ENCODE results near the gene ARX.

ARX gene

DNA sequence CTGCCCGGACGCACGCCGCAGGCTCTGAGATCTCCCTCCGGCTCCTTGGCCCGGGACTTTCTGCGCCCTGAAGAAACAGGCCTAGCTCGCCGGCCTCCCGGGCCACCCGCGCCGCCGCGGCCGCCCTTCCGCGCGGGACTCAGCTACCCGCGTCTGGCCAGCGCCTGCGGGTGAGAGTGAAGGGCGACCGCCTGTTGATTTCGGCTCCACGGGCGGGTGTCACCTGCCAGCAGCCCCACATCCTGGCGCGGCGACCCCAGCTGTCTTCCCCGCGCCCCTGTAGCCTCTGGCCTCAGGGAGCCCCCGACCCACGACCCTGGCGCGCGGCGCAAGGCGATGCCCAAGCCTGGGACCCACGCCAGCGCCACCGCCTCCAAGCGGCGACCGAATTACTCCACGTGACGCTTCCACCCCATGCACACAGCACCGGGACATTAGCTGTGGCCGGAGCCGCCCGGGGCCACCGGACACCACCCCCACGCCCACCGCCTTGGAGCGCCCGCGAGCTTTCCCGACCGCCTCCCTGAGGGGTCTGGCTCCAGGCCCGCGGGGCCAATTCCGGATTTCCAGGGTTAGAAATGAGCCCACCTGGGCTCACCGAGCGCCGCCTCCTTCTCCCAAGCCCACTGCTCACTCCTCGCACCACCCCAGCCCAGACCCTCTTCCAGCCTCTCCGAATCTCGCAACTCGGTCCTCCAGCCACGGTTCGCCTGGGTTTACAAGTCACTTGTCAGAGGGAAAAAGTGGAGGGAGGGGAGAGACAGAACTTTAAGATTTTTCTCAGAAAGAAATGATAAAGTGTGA, 10.2 kb downstream of the ARX start:
- peaks cover 99% of the 10 kb centered on the region for H3K27me3 ChIP-seq
- H3K4me1 ChIP-seq (ENCODE audit: control insufficient read depth in 1 of 2, insufficient read depth in 1 of 2, low read depth in 1 of 2, low read length in 1 of 2), result no peaks in the 10 kb centered on the region
- no peaks in the 10 kb centered on the region for H3K9me3 ChIP-seq
- no peak overlapping the region for H3K4me3 ChIP-seq (ENCODE audit: low read depth in 1 of 2, low read length in 1 of 2)
- H3K27ac ChIP-seq, result no peak overlapping the region
- H3K36me3 ChIP-seq, result no peaks in the 10 kb centered on the region
- TF ChIP-seq, protein P1, sequence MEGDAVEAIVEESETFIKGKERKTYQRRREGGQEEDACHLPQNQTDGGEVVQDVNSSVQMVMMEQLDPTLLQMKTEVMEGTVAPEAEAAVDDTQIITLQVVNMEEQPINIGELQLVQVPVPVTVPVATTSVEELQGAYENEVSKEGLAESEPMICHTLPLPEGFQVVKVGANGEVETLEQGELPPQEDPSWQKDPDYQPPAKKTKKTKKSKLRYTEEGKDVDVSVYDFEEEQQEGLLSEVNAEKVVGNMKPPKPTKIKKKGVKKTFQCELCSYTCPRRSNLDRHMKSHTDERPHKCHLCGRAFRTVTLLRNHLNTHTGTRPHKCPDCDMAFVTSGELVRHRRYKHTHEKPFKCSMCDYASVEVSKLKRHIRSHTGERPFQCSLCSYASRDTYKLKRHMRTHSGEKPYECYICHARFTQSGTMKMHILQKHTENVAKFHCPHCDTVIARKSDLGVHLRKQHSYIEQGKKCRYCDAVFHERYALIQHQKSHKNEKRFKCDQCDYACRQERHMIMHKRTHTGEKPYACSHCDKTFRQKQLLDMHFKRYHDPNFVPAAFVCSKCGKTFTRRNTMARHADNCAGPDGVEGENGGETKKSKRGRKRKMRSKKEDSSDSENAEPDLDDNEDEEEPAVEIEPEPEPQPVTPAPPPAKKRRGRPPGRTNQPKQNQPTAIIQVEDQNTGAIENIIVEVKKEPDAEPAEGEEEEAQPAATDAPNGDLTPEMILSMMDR (IDR thresholded peaks at IDR 0.05), result no peak

DNA sequence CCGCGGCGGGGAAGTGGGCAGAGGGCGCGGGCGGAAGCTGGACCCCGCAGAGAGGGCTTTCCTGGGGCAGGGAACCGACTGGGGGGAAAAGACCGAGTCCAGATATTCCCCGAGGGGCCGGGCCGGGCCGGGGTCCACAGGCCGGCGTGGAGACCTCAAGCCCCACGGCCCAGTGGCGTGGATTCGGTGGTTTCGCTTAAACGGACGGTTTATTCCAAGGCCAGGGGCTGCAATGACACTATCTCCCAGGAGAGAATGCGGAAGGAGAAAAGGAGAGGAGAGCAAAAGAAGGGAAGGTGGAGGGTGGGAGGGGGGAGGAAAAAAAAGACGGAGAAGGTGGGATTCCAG, 10.8 kb downstream of the ARX start:
- Histone ChIP-seq H3K27me3 (peaks cover 93% of the 10 kb centered on the region), H3K4me1 (ENCODE audit: control insufficient read depth in 1 of 2, insufficient read depth in 1 of 2, low read depth in 1 of 2, low read length in 1 of 2) (no peaks in the 10 kb centered on the region), H3K36me3 (no peaks in the 10 kb centered on the region), H3K9me3 (no peaks in the 10 kb centered on the region), H3K27ac (no peak overlapping the region), H3K4me3 (ENCODE audit: low read depth in 1 of 2, low read length in 1 of 2) (no peak overlapping the region)
- TF ChIP-seq, protein P1 (IDR thresholded peaks at IDR 0.05), result no peak

DNA sequence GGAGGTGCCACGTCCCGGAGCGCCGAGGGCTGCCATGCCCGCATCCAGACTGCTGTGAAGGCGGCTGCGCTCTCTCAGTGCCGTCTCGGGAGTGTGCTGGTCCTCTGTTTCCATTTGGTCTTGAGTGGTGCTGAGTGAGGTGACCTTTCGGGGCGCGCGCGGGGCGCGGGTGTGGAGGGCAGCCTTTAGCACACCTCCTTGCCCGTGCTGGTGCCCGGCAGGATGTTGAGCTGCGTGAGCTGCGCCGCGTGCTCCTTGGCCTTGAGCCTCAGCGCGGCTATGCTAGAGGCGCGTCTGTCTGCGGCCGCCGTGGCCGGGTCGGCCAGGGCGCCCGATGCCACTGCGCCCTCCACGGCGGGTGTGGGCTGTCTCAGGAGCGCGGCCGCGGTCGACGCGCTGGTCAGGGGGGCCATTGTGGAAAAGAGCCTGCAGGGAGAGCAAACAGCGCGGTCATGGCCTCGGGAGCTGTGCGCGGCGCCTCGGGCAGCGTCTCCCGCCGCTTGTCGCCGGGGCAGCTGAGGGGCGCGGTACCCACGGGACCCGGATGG, 11.2 kb downstream of the ARX start:
- no peaks in the 10 kb centered on the region for H3K4me1 ChIP-seq (ENCODE audit: control insufficient read depth in 1 of 2, insufficient read depth in 1 of 2, low read depth in 1 of 2, low read length in 1 of 2)
- H3K4me3 ChIP-seq (ENCODE audit: low read depth in 1 of 2, low read length in 1 of 2), result no peak overlapping the region
- H3K36me3 ChIP-seq, result no peaks in the 10 kb centered on the region
- no peak overlapping the region for H3K27ac ChIP-seq
- peaks cover 89% of the 10 kb centered on the region for H3K27me3 ChIP-seq
- H3K9me3 ChIP-seq, result no peaks in the 10 kb centered on the region
- TF ChIP-seq, protein P1 (IDR thresholded peaks at IDR 0.05), result no peak

DNA sequence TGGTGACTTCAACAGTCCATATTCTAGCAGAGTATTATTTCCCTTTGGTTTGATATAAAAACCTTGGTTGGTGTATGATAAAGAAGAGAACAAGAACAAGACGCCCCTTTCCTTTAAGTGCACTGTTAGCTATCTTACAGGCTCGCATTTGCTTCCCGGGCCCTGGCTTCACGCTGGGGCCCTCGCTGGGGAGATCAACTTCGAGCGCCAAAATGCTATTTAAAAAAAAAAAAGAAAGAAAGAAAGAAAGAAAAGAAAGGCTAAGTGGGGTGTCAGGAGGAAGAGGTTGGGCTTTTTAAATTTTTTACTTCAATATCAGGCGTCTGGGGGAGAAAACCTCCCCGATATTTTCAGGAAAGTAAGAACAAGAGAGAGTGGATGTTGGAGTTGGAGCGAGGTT, 11.7 kb downstream of the ARX start:
- Histone ChIP-seq H3K9me3 (no peaks in the 10 kb centered on the region), H3K4me3 (ENCODE audit: low read depth in 1 of 2, low read length in 1 of 2) (no peak overlapping the region), H3K27ac (no peak overlapping the region), H3K4me1 (ENCODE audit: control insufficient read depth in 1 of 2, insufficient read depth in 1 of 2, low read depth in 1 of 2, low read length in 1 of 2) (no peaks in the 10 kb centered on the region), H3K36me3 (no peaks in the 10 kb centered on the region), H3K27me3 (peaks cover 84% of the 10 kb centered on the region)
- TF ChIP-seq, protein P1 (IDR thresholded peaks at IDR 0.05), result no peak

DNA sequence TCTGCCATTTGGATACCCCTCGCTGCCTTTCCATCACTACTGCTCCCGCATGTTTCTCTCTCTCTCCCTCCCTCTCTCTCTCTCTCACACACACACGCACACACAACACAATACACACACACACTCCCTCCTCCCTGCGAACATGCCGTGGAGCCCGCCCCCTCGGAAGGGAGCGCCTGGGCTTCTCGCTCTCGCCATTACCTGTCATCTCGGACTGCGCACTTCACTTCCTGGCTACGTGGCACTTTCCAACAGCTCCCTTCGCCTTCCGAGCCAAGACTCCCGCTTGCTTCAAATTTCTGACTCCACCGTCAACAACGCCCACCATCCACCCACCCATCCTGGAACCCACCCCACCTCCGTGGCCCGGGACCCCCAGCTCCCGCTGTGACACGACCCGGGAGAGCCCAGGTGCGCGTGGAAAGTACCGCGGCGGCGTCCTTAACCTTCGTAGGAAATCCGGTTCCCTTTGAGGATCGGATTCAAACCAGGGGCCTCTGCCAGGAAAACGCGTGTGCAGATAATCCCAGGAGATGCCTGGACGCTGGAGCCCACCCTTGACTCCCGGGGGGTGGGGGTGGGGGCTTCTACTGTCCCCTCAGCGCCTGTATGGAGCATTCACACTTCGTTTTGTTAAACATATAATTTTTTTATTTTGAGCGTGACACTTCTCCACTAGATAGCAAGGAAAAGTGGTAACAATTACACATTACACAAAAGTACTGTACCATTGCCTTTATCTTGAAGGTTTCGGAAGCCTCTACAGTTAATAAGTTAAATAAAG, 12.5 kb downstream of the ARX start:
- Histone ChIP-seq H3K36me3 (no peaks in the 10 kb centered on the region), H3K4me1 (ENCODE audit: control insufficient read depth in 1 of 2, insufficient read depth in 1 of 2, low read depth in 1 of 2, low read length in 1 of 2) (no peaks in the 10 kb centered on the region), H3K27me3 (peaks cover 76% of the 10 kb centered on the region), H3K9me3 (no peaks in the 10 kb centered on the region), H3K27ac (no peak overlapping the region), H3K4me3 (ENCODE audit: low read depth in 1 of 2, low read length in 1 of 2) (no peak overlapping the region)
- TF ChIP-seq, protein P1 (IDR thresholded peaks at IDR 0.05), result no peak
